GM12873 (cell line): ENCODE results near the gene CLDN17.

Experiments
- CTCF ChIP-seq: IDR thresholded peaks from 2 replicates; pipeline ENCODE4 v1.5.1; 2012; ENCODE audit warnings: low read depth, mild to moderate bottlenecking, moderate library complexity, low read length, control low read depth; ENCODE audit not compliant: insufficient read depth; ENCODE audit errors: missing control alignments

CLDN17 gene

GRCh38 chr21:30126576-30126975 lies 40.0 kb downstream of the CLDN17 start:
- TF ChIP-seq CTCF, result no peak

GRCh38 chr21:30117631-30118030 lies 49.0 kb downstream of the CLDN17 start:
- no peak for TF ChIP-seq CTCF

GRCh38 chr21:30116479-30116878 lies 50.1 kb downstream of the CLDN17 start:
- no peak for TF ChIP-seq CTCF
